Measurements from ENCODE around the gene PADI6. TPM values are rescaled to one million over a fixed set of nuclear protein-coding genes. Genes with fewer than 3 reads are reported as not detected.

The PADI6 gene
- polyA plus RNA-seq, 1 of the 3 experiments (the other 2 are of a cell fraction), result not detected

- 77% methylated on average over 7 of the region's 7 CpGs for WGBS (ENCODE audit: low lambda C conversion rate)
- peaks cover 58% of the 10 kb centered on the region; the same call in 1 of the 2 replicates for H3K79me2 ChIP-seq (ENCODE audit: insufficient read depth)
Observed at GRCh38 chr1:17422461-17422860, 50.5 kb downstream of the PADI6 start.

More at GRCh38 chr1:17422461-17422860, 50.5 kb downstream of the PADI6 start:
- Histone ChIP-seq H3K9ac (no peak overlapping the region), H4K20me1 (ENCODE audit: insufficient read depth) (peaks cover 53% of the 10 kb centered on the region), H2AFZ (ENCODE audit: low read depth) (no peak overlapping the region), H3K4me1 (ENCODE audit: control insufficient read depth in 1 of 2, insufficient read depth in 2 of 2, low read depth in 1 of 2, low read length in 1 of 2) (peaks cover 0 to 11% of the 10 kb centered on the region in 2 experiments; a peak in 1 of 4 replicates), H3F3A (replicated peaks; ENCODE audit: insufficient read depth) (peaks cover 27% of the 10 kb centered on the region), H3K4me2 (no peak overlapping the region), H3K9me2 (no peaks in the 10 kb centered on the region), H3K9me3 (no peaks in the 10 kb centered on the region), H3K27ac (ENCODE audit: low read depth in 2 of 2, low read length in 1 of 2) (no peak overlapping the region), H3K27me3 (ENCODE audit: insufficient read depth) (no peaks in the 10 kb centered on the region), H3K36me3 (replicated peaks in 1 of 2; ENCODE audit: control insufficient read depth in 1 of 2, insufficient read depth in 2 of 2, low read length in 1 of 2) (peaks cover 47 to 77% of the 10 kb centered on the region in 2 experiments), H3K4me3 (ENCODE audit: low read depth in 2 of 2, low read length in 1 of 2) (no peak overlapping the region)
- no peak for DNase-seq
- CTCF ChIA-PET, result interaction anchor here (0.7 kb wide), 1 partner anchor 67 kb away, joined by 4 read pairs; no protein-coding TSS in a partner anchor
- POLR2A ChIA-PET, result no interaction called here
- no peak for TF ChIP-seq PBX3 (IDR thresholded peaks at IDR 0.05)
- no peak for TF ChIP-seq RAD21 (IDR thresholded peaks at IDR 0.05; ENCODE audit: low read length)
- TF ChIP-seq MAX (IDR thresholded peaks at IDR 0.05; ENCODE audit: low read depth), result no peak
- TF ChIP-seq JUND (IDR thresholded peaks at IDR 0.05), result no peak
- TF ChIP-seq REST (IDR thresholded peaks at IDR 0.05; ENCODE audit: low read depth, low read length), result no peak
- no peak for TF ChIP-seq RFX5 (IDR thresholded peaks at IDR 0.05; ENCODE audit: low read length)
- no peak for TF ChIP-seq SIN3A (IDR thresholded peaks at IDR 0.05; ENCODE audit: borderline replicate concordance, low read depth, low read length)
